C4-2B (cell line): ENCODE results near the gene GFM2.

Experiments
- H3K27ac ChIP-seq: fragments of 450-650 bp; 2 replicates; pipeline ENCODE4 v1.5.1; 2017
- CTCF ChIP-seq: fragments of 450-650 bp; conservative IDR thresholded peaks from 2 replicates; pipeline ENCODE4 v1.5.1; 2017; ENCODE audit warnings: mild to moderate bottlenecking
- ZFX ChIP-seq: fragments of 450-650 bp; IDR thresholded peaks from 2 replicates; pipeline ENCODE4 v1.6.1; 2017

The GFM2 gene

GRCh38 chr5:74673011-74673790, 93.7 kb downstream of the GFM2 start:
- no peak overlapping the region for H3K27ac ChIP-seq
- TF ChIP-seq ZFX = no peak
- TF ChIP-seq CTCF = peak; percentile 80

- no peak for TF ChIP-seq CTCF
- TF ChIP-seq ZFX = no peak
- no peak overlapping the region for H3K27ac ChIP-seq
Measured at GRCh38 chr5:74672215-74672877, 94.6 kb downstream of the GFM2 start.
